HG03196 (cell line): ENCODE results near the gene ANKRD2.
"Not testable (repeated sequence)": the region's sequence is repeated elsewhere in the genome, so short reads cannot be mapped to it uniquely, and the experiment has no call there.

Experiments used
- ATAC-seq: cut with Tn5 transposase; IDR thresholded peaks from one replicate; pipeline ENCODE4 v1.9.1; 2021; ENCODE audit not compliant: unreplicated experiment

ANKRD2 gene

DNA sequence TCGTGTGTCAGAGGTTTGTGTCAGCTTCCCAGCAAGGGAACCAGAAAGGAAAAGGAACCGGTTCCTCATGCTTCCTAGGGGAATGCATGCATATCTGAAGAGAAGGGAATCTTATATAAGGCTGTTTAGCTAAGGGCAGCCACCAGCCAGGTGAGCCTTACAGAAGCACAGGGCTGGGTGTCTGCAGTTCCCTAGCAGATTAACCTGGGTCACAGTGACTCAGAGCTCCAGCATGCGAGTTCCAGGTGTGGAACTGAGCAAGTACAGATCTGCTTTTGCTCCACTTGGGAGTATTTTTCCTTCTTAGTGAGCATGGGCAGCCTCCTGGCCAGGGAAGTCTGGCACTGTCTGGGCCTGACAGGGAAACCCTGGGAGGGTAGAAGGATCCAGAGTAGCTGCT, 957 bp upstream of the ANKRD2 start:
- no peak for ATAC-seq

DNA sequence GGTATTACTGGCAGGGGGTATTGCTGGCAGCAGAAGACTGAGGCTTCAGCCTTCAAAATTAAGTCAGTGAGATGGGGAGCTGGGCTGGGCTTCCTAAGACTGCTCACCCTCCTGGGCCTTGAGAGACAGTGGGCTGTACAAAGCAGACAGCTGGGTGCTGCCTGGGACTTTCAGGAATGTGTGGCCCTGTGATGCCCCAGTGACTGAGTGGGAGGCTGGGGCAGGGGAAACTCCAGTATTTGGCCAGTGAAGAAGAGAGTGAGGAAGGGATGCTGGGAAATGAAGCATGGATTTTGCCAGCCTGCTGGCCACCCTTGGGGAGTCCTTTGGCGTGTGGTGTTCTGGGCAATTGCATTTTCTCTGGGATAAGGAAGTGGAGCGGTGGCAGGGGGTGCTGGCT, 442 bp downstream of the ANKRD2 start:
- ATAC-seq: no peak

- no peak for ATAC-seq
Observed at GRCh38 chr10:97573672-97574071, 1.1 kb downstream of the ANKRD2 start.

- no peak for ATAC-seq
Observed at GRCh38 chr10:97574374-97575126, 2.0 kb downstream of the ANKRD2 start.

DNA sequence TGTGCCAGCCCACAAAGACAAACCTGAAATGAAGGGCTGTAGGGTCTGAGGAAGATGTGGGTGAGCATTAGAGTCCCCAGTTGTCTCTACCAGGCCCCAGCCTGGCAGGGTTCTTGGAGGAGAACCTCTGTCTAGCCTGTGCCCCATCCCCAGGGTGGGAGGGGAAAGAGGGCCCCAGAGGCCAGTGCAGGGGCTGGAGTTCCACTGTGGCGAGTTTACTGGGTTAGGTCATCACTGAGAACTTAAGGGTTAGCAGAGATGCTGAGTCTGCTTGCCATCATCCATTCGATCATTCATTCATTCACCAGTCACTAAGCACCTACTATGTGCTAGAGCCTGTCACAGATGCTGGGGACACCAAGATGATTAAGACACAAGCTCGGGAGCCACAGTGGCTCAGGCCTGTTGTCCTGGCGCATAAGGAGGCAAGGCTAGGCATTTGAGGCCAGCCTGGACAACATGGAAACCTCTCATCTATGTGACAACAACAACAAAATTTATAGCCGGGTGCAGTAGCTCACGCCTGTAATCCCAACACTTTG, 2.6 kb downstream of the ANKRD2 start:
- no peak for ATAC-seq

GRCh38 chr10:97576487-97576886, 3.9 kb downstream of the ANKRD2 start:
- not testable (repeated sequence) for ATAC-seq

DNA sequence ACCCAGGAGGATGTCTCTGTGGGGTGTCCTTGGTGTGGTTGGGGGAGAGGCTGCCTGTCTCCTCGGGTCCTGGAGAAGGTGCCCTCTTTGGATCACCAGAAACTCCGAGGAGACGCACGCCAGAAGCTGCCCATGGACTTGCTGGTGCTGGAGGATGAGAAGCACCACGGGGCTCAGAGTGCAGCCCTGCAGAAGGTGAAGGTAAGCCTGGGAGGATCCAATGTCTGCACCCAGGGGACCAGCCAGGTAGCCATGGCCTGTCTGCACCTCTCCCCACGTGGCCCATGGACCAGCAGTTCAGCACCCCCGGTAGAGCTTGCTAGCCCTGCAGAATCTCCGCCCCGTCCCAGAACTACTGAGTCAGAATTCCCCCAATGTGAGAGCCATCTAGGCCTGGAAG, 5.1 kb downstream of the ANKRD2 start:
- ATAC-seq: no peak

DNA sequence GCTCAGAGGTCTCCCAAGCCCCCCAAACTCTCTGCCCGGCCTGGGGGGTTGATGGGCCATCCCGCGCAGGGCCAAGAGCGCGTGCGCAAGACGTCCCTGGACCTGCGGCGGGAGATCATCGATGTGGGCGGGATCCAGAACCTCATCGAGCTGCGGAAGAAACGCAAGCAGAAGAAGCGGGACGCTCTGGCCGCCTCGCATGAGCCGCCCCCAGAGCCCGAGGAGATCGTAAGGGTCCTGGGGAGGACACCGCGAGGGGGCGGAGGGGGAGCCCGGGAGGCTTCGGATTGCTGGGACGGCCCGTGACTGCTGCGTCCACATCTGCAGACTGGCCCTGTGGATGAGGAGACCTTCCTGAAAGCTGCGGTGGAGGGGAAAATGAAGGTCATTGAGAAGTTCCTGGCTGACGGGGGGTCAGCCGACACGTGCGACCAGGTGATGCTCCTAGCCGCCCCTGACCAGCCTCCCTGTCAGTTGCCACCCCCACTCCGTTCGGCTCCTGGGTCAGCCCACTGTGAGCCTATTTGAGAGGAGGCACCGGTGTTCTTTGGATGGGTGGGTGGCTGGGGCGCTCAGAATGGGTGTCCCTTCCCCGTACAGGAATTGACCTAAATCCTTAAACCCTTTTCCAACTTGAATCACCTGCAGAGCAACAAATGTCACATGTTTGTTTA, 5.7 kb downstream of the ANKRD2 start:
- ATAC-seq: no peak

- no peak for ATAC-seq
Observed at GRCh38 chr10:97580421-97581367, 8.1 kb downstream of the ANKRD2 start.

- ATAC-seq: no peak
Observed at GRCh38 chr10:97582169-97582568, 9.6 kb downstream of the ANKRD2 start.

- no peak for ATAC-seq
Observed at GRCh38 chr10:97583476-97583875, 10.9 kb downstream of the ANKRD2 start.

GRCh38 chr10:97584060-97584797, 11.7 kb downstream of the ANKRD2 start, which contains the start of gene HOGA1:
Gene HOGA1, plus strand, starts transcription at chr10:97584389. Its CDS starts 315 bp downstream, at chr10:97584704.
- ATAC-seq: peak; percentile 53

DNA sequence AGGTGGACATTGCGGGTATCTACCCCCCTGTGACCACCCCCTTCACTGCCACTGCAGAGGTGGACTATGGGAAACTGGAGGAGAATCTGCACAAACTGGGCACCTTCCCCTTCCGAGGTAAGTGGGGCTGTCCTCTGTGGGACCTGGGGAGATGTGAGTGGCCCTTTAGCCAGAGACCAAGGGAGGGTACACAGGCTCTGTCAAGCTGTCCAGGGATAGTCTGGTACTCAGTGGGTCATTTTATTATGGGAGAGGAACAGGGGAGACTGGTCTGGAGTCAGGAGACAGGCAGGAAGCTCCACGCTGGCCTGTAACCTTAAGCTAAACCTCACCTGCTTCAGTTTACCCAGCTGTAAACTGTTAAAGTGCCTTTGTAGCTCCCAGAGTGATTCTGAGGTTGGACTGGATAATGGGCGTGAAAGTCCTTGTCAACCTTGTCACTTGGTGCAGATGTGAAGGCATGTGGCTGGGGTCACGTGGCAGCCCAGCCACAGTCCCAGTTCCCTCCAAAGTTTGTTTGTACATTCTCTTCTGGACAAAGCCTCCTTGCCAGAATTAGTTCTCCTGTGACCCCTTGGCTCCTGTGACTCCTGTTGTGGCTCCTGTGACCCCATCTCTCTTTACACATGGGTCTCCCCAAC, 12.3 kb downstream of the ANKRD2 start:
- ATAC-seq: no peak

- ATAC-seq: no peak
Observed at GRCh38 chr10:97585439-97585811, 12.8 kb downstream of the ANKRD2 start.

DNA sequence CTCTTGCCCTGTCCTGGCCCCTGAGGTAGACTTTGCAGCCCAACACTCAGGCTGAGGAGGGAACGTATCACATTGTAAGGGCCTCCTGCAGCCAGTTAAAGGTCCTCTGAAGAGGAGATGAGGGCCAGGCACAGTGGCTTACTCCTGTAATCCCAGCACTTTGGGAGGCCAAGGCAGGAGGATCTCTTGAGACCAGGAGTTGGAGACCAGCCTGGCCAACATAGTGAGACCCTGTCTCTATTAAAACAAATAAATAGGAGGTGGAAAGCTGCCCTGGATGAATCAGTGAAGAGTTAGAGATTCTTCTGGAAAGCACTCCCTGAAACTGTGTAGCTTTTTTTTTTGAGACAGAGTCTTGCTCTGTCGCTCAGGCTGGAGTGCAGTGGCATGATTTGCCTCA, 14.6 kb downstream of the ANKRD2 start:
- no peak for ATAC-seq

DNA sequence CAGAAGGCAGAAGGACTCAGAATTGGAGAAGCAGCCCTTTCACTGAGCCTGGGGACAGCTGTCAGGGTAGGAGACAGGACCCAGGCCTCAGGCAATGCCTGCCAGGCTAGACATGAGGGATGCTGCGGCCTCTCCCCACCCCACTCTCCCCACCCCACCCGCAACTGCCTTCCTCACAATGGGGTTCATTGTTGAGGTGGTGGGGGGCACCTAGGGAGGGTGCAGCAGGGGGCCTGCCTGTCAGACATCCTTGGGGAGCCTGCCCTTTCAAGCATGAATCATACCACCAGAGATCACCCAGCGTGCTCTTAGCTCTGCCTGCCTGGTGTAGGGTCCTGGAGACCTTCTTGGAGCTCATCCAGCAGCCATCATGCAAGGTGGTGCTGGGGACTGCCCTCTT, 16.9 kb downstream of the ANKRD2 start, which contains the start of gene C10orf62:
Gene C10orf62, plus strand, starts transcription at position 243 of the 400 bp plus-strand sequence. CDS start 177 bp downstream, outside the sequence.
- no peak for ATAC-seq

- ATAC-seq: no peak
Observed at GRCh38 chr10:97590082-97590747, 17.6 kb downstream of the ANKRD2 start.

DNA sequence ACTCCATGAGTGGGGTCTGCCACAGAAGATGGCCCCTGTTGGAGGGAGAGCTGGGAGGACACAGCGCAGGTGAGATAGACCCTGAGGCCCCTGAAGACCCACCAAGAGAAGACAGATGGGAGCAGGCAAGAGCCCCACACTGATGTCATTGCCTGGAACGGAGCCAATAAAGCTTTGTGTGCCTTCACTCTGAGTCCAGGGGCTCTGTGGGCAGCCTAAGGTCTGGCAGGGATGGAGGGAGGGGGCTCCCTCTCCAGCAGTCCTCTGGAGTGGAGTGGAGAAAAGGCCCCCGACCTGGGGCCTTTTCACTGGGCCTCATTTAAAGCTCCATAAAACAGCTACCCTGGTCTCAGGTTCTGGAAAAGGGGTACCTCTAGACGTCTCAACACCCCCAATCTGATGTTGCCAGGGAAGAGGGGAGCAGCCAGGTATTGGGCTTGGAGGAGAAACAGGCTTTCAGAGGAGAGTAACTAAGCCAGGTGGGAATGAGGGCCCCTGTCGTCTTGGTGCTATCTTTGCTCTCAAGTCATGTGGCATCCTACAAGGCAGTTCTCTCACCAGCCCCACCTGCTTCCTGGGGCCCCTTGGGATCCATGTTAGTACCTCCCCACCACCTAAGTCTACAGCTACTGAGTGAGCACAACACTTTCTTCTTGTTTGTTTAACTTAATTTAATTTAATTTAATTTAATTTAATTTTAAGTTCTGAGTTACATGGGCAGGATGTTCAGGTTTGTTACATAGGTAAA, 18.3 kb downstream of the ANKRD2 start:
- no peak for ATAC-seq

GRCh38 chr10:97593421-97593820, 20.8 kb downstream of the ANKRD2 start:
- no peak for ATAC-seq
